ENCODE measurements around the gene LAMB3. TPM values are rescaled to one million over a fixed set of nuclear protein-coding genes. Genes with fewer than 3 reads are reported as not detected.
"Not testable (repeated sequence)": the region's sequence is repeated elsewhere in the genome, so short reads cannot be mapped to it uniquely, and the experiment has no call there.

LAMB3 gene
- 8.5 and 18.2 TPM in 2 replicates for total RNA-seq
- 4.4 TPM for polyA plus RNA-seq (2012)

- no peak for DNase-seq (ENCODE audit: low read depth)
These were observed at the start of gene LAMB3 for GRCh38 chr1:209652121-209652735. LAMB3 (minus strand) TSS chr1:209652425; CDS start chr1:209650944, 1,481 bp downstream.

GRCh38 chr1:209700686-209701085 is 48.5 kb upstream of the LAMB3 start:
- not testable (repeated sequence) for DNase-seq (ENCODE audit: low read depth)

DNA sequence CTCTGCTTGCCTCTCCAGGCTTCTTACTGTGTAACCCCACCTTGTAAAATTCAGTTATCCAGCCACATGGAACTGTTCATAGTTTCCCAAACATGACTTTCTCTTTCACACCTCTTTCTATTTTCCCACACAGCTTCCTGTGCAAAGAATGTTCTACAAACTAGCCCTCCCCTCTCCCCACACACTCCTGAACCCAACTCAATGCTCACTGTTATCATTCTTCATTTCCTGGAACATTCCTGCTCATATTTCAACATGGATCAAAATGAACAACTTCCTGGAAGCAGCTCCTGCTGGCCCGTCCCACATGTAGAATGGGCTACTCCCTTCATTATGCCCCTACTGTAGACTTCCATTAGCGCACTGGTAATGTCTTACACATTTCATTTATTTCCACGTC is 44.9 kb upstream of the LAMB3 start:
- no peak for DNase-seq (ENCODE audit: low read depth)

DNA sequence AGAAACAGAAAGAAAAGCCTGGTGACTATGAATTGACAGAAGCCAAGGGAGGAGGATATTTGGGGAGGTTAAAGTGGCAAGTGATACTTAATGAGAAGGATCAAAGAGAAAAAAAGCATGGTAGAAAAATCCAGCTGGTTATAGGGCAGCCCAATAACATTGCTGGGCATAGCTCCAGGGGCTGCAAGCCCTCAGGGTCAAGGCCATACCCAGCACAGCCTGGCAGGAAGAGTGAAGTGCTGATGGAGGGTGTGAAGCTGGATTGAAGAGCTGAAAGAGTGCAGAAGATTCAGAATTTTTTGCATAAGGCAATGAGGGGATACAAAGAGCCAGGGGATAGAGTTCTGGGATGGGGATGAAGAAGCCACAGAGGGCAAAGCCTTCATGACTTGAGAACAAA is 44.4 kb upstream of the LAMB3 start:
- DNase-seq (ENCODE audit: low read depth), result no peak

- peak; percentile 87 for DNase-seq (ENCODE audit: low read depth)
These were observed 40.7 kb upstream of the LAMB3 start for GRCh38 chr1:209692745-209693504.

DNA sequence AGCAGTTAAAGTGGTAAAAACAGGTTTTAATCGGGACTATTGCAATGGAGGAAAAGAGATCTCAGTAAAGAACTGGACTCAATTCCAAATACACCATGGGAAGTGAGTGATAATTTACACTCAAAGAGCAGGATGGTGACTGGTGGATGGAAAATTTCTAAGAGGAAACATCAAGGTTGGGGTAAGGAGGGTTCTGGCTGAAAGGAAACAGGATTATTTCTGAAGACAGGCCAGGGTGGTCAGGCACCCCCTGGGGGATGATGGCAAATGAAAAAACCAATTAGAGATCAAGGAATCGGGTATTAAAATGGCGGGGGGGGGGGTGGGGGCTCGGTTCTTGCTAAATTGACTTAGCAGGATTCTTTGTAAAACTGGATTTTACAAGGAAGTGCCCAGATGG is 40.1 kb upstream of the LAMB3 start:
- no peak for DNase-seq (ENCODE audit: low read depth)

DNA sequence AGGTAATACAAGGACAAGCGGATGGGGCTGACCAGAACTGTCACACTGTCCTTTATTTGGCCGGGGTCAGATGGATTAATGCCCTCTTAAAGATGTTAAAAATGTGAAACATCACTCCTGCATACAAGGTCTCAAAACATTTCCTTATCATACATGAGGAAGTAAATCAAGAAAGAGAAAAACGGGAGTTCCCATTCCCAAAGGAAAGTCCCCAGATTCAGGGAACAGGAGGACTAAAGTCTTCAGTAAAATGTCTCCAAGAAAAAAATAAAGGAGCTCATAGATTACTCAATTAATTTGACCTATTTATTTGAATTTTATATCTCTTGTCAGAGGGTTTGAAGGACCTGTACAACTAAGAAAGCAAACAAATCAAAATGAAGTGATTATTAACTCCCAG is 39.0 kb upstream of the LAMB3 start:
- no peak for DNase-seq (ENCODE audit: low read depth)

DNA sequence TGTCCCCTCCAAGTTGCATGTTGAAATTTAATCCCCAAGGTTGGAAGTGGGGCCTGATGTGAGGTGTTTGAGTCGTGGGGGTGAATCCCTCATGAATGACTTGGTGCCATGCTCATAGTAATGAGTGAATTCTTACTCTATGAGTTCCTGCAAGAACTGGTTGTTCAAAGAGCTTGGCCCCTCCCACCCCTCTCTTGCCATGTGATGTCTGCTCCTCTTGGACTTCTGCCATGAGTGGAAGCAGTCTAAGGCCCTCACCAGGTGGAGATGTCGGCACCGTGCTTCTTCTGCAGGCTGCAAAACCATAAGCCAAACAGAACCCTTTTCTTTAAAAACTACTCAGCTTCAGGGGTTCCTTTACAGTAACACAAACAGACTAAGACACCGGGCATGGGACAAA is 37.3 kb upstream of the LAMB3 start:
- no peak for DNase-seq (ENCODE audit: low read depth)

DNA sequence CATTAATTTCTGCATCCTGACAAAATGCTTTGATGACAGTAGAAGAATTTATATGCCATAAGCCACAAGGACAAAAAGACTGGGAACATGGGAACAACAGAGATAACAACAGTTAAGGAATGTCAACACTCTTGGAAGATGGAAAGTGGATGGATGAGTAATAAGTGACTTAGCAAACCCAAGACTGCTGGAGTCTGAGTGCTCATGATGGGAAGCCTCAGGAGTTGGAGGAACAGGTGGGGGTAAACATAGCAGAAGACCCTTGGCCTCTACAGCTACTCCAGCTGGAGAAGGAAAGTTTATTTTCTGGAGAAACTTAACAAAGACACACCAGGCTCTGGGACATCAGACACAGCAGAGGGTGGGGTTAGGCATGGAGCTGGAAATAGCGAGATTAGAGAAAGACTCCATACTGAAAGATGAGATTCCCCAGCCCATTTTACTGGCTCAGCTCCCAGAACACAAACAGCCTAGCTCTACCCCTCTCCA is 36.6 kb upstream of the LAMB3 start:
- DNase-seq (ENCODE audit: low read depth), result peak; percentile 41

GRCh38 chr1:209686322-209686721 is 34.1 kb upstream of the LAMB3 start:
- no peak for DNase-seq (ENCODE audit: low read depth)

- DNase-seq (ENCODE audit: low read depth), result no peak
These were observed 33.6 kb upstream of the LAMB3 start for GRCh38 chr1:209685821-209686220.

- no peak for DNase-seq (ENCODE audit: low read depth)
These were observed 26.8 kb upstream of the LAMB3 start for GRCh38 chr1:209678981-209679539.

DNA sequence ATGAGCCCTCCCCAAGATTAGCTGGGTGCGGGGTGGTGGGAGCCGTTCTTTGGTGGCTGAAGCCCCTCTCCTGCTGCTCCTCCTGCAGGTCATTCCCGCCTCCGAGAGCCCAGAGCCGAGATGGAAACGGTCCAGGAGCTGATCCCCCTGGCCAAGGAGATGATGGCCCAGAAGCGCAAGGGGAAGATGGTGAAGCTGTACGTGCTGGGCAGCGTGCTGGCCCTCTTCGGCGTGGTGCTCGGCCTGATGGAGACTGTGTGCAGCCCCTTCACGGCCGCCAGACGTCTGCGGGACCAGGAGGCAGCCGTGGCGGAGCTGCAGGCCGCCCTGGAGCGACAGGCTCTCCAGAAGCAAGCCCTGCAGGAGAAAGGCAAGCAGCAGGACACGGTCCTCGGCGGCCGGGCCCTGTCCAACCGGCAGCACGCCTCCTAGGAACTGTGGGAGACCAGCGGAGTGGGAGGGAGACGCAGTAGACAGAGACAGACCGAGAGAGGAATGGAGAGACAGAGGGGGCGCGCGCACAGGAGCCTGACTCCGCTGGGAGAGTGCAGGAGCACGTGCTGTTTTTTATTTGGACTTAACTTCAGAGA is 23.4 kb upstream of the LAMB3 start:
- DNase-seq (ENCODE audit: low read depth), result no peak

GRCh38 chr1:209674957-209675564 is 22.8 kb upstream of the LAMB3 start, which contains the start of gene G0S2:
G0S2 (plus strand) TSS chr1:209675412; CDS start chr1:209675685, 273 bp downstream.
- peak; percentile 83 for DNase-seq (ENCODE audit: low read depth)

DNA sequence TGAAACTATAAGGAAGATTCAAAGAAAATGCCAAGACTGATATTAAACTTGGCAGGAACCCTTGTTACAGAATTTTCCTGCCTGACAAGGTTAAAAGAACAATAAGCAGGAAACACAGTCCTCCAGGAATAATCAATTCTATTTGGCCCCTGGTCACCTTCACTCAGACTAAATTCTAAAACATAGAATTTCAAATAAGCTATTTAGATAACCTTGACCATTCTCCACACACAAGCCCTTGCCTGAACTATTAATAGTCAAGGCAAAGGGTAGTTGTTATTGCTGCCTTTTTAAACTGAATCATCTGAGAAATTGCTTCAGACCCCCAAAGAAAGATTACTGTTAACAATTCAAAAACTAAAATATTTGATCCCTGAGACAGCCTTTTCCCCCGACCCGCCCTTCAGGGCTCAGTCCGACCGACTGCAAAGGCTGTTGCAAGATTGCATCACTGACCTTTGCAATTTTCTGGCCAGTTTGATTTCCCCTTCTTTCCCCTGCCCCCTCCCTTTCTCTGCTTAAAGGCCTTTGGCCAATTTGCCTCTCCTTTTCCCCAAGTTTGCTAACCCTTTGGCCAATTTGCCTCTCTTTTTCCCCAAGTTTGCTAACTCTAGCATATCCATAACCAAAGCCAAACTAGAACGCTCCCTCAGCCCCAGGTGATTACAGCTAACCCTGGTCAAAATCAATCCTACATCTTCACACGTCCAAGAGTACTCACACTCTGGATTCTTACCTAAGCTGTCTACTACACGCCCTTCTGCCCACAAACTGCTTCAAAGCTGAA is 21.6 kb upstream of the LAMB3 start:
- no peak for DNase-seq (ENCODE audit: low read depth)

GRCh38 chr1:209672705-209673630 is 20.7 kb upstream of the LAMB3 start:
- no peak for DNase-seq (ENCODE audit: low read depth)

GRCh38 chr1:209670441-209671082 is 18.3 kb upstream of the LAMB3 start:
- no peak for DNase-seq (ENCODE audit: low read depth)

GRCh38 chr1:209667708-209668107 is 15.5 kb upstream of the LAMB3 start:
- DNase-seq (ENCODE audit: low read depth), result no peak

- DNase-seq (ENCODE audit: low read depth), result no peak
These were observed 14.9 kb upstream of the LAMB3 start for GRCh38 chr1:209667103-209667502.
